Measurements from ENCODE around the gene SEMG1. TPM values are rescaled to one million over a fixed set of nuclear protein-coding genes. Genes with fewer than 3 reads are reported as not detected.

Gene SEMG1
- total and polyA plus RNA-seq, 9 of the 15 experiments (the other 6 are each of a cell fraction or from before 2014, with no cell fraction given): not detected

- TF ChIP-seq PRDM10 (IDR thresholded peaks at IDR 0.05; ENCODE audit: partially characterized antibody): no peak
- TF ChIP-seq HNRNPH1 (optimal IDR thresholded peaks at IDR 0.05; ENCODE audit: low read depth, low read length): no peak
- TF ChIP-seq EP300 (IDR thresholded peaks at IDR 0.05; ENCODE audit: low read length): no peak
- no peak for TF ChIP-seq MBD2 (IDR thresholded peaks at IDR 0.05; ENCODE audit: borderline replicate concordance, low read depth)
- TF ChIP-seq ARID4B (CRISPR knock-in tag; IDR thresholded peaks at IDR 0.05): no peak
These were observed 30.1 kb upstream of the SEMG1 start (continued) for GRCh38 chr20:45176526-45177267.

Data from K562 (cell line).